Measurements from ENCODE around the gene ANKRD22.

DNA sequence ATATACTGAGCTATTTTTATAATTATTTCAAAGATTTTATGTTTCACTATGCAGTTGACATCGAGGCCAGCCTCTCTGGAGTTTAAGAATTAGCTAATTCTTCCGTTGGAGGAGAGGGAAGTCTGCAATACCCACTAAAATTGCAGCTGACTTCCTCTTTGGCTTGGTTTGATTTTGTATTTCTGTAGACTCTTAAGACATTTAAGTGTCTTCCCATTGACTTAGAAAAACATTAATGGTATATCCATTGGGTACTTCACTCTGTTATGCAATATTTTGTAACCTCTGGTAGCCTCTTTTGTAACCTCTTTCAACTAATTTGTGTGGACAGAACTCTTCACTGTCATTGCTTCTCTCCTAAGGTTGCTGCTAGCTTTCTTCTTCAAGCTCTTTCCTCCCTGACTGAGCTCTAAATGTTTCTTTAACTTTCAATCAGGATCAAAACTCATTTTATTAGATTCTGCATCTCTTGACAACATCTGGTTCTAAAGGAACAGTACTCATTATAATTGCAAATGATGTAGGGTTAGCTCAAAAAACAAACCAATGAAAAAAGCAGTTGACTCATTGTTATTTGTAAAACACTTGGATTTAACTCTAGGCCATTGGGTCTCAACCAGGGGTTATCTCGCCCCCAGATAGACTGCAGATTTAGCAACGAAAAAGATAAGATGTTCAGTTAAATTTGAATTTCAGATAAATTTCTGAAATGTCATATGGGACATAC is 1.7 kb upstream of the ANKRD22 start:
- TF ChIP-seq, protein P1, sequence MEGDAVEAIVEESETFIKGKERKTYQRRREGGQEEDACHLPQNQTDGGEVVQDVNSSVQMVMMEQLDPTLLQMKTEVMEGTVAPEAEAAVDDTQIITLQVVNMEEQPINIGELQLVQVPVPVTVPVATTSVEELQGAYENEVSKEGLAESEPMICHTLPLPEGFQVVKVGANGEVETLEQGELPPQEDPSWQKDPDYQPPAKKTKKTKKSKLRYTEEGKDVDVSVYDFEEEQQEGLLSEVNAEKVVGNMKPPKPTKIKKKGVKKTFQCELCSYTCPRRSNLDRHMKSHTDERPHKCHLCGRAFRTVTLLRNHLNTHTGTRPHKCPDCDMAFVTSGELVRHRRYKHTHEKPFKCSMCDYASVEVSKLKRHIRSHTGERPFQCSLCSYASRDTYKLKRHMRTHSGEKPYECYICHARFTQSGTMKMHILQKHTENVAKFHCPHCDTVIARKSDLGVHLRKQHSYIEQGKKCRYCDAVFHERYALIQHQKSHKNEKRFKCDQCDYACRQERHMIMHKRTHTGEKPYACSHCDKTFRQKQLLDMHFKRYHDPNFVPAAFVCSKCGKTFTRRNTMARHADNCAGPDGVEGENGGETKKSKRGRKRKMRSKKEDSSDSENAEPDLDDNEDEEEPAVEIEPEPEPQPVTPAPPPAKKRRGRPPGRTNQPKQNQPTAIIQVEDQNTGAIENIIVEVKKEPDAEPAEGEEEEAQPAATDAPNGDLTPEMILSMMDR (IDR thresholded peaks at IDR 0.05; ENCODE audit: control extremely low read depth in 1 of 3, insufficient read depth in 1 of 3, low read depth in 1 of 3, low read length in 3 of 3) = no peak
- no peak for TF ChIP-seq CEBPB (IDR thresholded peaks at IDR 0.05; ENCODE audit: low read depth, low read length)
- no peak for TF ChIP-seq RFX5 (IDR thresholded peaks at IDR 0.05; ENCODE audit: borderline replicate concordance, low read depth, low read length)
- TF ChIP-seq MAX (IDR thresholded peaks at IDR 0.05) = no peak
- TF ChIP-seq, protein P2, sequence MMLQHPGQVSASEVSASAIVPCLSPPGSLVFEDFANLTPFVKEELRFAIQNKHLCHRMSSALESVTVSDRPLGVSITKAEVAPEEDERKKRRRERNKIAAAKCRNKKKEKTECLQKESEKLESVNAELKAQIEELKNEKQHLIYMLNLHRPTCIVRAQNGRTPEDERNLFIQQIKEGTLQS (IDR thresholded peaks at IDR 0.05; ENCODE audit: insufficient read depth, low read depth, low read length) = no peak
- no peak for TF ChIP-seq POLR2A (IDR thresholded peaks at IDR 0.05; ENCODE audit: control extremely low read depth in 1 of 2, low read depth in 2 of 2, low read length in 2 of 2)
- no peak for TF ChIP-seq EZH2 (IDR thresholded peaks at IDR 0.05; ENCODE audit: low read depth, low read length, severe bottlenecking)
- no peak for TF ChIP-seq YY1 (IDR thresholded peaks at IDR 0.05; ENCODE audit: low read depth, low read length)
- TF ChIP-seq EP300 (IDR thresholded peaks at IDR 0.05; ENCODE audit: borderline replicate concordance in 1 of 2, low read depth in 2 of 2, low read length in 2 of 2) = no peak
